KMS-11 (cell line): ENCODE data around the gene DUSP6.

Experiments
- H2AFZ ChIP-seq: fragments of 200-600 bp; sonication (generic); 2 replicates; pipeline ENCODE4 v1.6.1; 2016; ENCODE audit warnings: antibody characterized with exemption, mixed run types, low read depth
- H3K27ac ChIP-seq: fragments of 200-600 bp; sonication (generic); 2 replicates; pipeline ENCODE4 v1.6.1; 2016; ENCODE audit warnings: mild to moderate bottlenecking, mixed run types
- H3K27me3 ChIP-seq: fragments of 200-600 bp; sonication (generic); 2 replicates; pipeline ENCODE4 v1.6.1; 2017; ENCODE audit warnings: mild to moderate bottlenecking, low read depth, mixed run types, moderate library complexity; ENCODE audit not compliant: insufficient read depth
- H3K36me3 ChIP-seq: fragments of 200-600 bp; sonication (generic); 2 replicates; pipeline ENCODE4 v1.6.1; 2017; ENCODE audit warnings: mild to moderate bottlenecking, mixed run types; ENCODE audit not compliant: insufficient read depth
- H3K4me1 ChIP-seq: fragments of 200-600 bp; sonication (generic); 2 replicates; pipeline ENCODE4 v1.6.1; 2016; ENCODE audit warnings: mild to moderate bottlenecking, low read depth, mixed run types; ENCODE audit not compliant: poor library complexity, severe bottlenecking
- H3K4me2 ChIP-seq: fragments of 200-600 bp; sonication (generic); 2 replicates; pipeline ENCODE4 v1.7.0; 2016; ENCODE audit warnings: mild to moderate bottlenecking, mixed run types
- H3K4me3 ChIP-seq: fragments of 200-600 bp; sonication (generic); IDR thresholded peaks from 2 replicates; pipeline ENCODE4 v1.6.1; 2017; ENCODE audit warnings: low read depth, low read length, mixed read lengths; ENCODE audit not compliant: insufficient read depth
- H3K79me2 ChIP-seq: fragments of 200-600 bp; sonication (generic); 2 replicates; pipeline ENCODE4 v1.6.1; 2016; ENCODE audit warnings: low read depth, mixed run types; ENCODE audit not compliant: insufficient read depth
- H3K9ac ChIP-seq: fragments of 200-600 bp; sonication (generic); 2 replicates; pipeline ENCODE4 v1.6.1; 2016; ENCODE audit warnings: mild to moderate bottlenecking, mixed run types
- H4K20me1 ChIP-seq: fragments of 200-600 bp; sonication (generic); 2 replicates; pipeline ENCODE4 v1.6.1; 2016; ENCODE audit warnings: mild to moderate bottlenecking, mixed run types; ENCODE audit not compliant: insufficient read depth
- CTCF ChIP-seq: fragments of 200-600 bp; sonication (generic); conservative IDR thresholded peaks from 2 replicates; pipeline ENCODE4 v1.6.1; 2017; ENCODE audit warnings: low read depth, mild to moderate bottlenecking, antibody characterized with exemption, low read length, moderate library complexity, mixed read lengths

The DUSP6 gene

DNA sequence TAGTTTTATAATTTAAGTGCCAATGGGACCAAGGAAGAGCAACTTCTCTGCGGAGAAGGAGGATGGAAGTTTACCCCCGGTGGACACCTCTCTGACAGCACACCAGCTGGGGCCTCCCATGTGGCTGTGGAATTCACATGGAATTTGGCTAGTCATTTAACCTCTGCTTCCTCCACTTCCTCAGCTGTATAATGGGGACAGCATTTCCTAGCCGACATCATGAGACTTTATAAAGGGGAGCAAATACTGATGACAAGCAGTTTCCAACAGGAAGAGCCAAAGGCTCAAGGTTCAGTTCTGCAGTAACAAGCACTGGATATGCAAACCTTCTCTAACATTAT, 7.5 kb downstream of the DUSP6 start:
- peak overlapping the region; percentile 33; the same call in 1 of the 2 replicates for H3K9ac ChIP-seq
- H3K4me2 ChIP-seq: peak overlapping the region; percentile 88
- H3K27ac ChIP-seq: peak overlapping the region; percentile 99; the same call in 1 of the 2 replicates
- H3K79me2 ChIP-seq: peaks cover 30% of the 10 kb centered on the region
- no peaks in the 10 kb centered on the region for H3K27me3 ChIP-seq
- peaks cover 62% of the 10 kb centered on the region for H3K4me1 ChIP-seq
- H4K20me1 ChIP-seq: no peaks in the 10 kb centered on the region
- TF ChIP-seq CTCF: no peak
- no peak overlapping the region for H2AFZ ChIP-seq
- no peak overlapping the region for H3K4me3 ChIP-seq
- H3K36me3 ChIP-seq: peaks cover 12% of the 10 kb centered on the region; the same call in 1 of the 2 replicates

- H3K4me1 ChIP-seq: peaks cover 62% of the 10 kb centered on the region
- no peaks in the 10 kb centered on the region for H4K20me1 ChIP-seq
- peaks cover 11% of the 10 kb centered on the region; the same call in 1 of the 2 replicates for H3K36me3 ChIP-seq
- no peak overlapping the region for H3K9ac ChIP-seq
- H3K27ac ChIP-seq: peak overlapping the region; percentile 99; the same call in 1 of the 2 replicates
- no peaks in the 10 kb centered on the region for H3K27me3 ChIP-seq
- no peak overlapping the region for H3K4me3 ChIP-seq
- H3K4me2 ChIP-seq: peak overlapping the region; percentile 88
- H3K79me2 ChIP-seq: peaks cover 24% of the 10 kb centered on the region
- no peak for TF ChIP-seq CTCF
- H2AFZ ChIP-seq: no peak overlapping the region
Measured at GRCh38 chr12:89344043-89344861, 8.0 kb downstream of the DUSP6 start.

DNA sequence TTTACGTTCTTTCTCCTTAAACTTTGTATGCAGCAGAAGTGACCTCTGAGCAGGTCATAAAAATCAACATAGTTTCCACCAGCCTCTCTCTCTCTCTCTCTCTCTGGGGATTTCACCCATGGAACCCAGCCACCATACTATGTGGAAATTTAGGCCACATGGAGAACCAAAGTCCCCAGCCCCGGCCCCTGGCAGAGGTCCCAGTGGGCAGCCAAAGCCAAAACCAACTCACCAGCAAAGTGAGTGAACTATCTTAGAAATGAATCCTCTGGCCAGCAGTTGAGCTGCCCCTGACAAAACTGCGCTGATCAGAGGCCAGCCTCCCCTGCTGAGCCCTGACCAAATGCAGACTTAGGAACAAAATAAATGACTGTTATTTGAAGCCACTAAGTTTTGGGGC, 9.2 kb downstream of the DUSP6 start:
- H3K79me2 ChIP-seq: peaks cover 12% of the 10 kb centered on the region
- H3K36me3 ChIP-seq: 0 out of 2 replicates have a peak, but pooled peaks cover under 1% of the 10 kb centered on the region
- no peak overlapping the region for H3K27ac ChIP-seq
- H3K4me1 ChIP-seq: peaks cover 53% of the 10 kb centered on the region
- no peak overlapping the region for H2AFZ ChIP-seq
- H3K4me3 ChIP-seq: no peak overlapping the region
- H3K27me3 ChIP-seq: no peaks in the 10 kb centered on the region
- no peak overlapping the region for H3K9ac ChIP-seq
- H4K20me1 ChIP-seq: no peaks in the 10 kb centered on the region
- no peak for TF ChIP-seq CTCF
- H3K4me2 ChIP-seq: no peak overlapping the region

- Histone ChIP-seq H3K4me3 (no peak overlapping the region), H2AFZ (no peak overlapping the region), H3K36me3 (no peaks in the 10 kb centered on the region), H3K4me2 (no peak overlapping the region), H3K4me1 (peaks cover 31% of the 10 kb centered on the region), H3K27ac (no peak overlapping the region), H3K27me3 (no peaks in the 10 kb centered on the region), H3K79me2 (no peaks in the 10 kb centered on the region), H4K20me1 (no peaks in the 10 kb centered on the region), H3K9ac (no peak overlapping the region)
- no peak for TF ChIP-seq CTCF
Measured at GRCh38 chr12:89340861-89341260, 11.4 kb downstream of the DUSP6 start.
